Measurements from ENCODE around the gene CSRP1. TPM values are rescaled to one million over a fixed set of nuclear protein-coding genes. Genes with fewer than 3 reads are reported as not detected.

CSRP1 gene
- total RNA-seq, 1 donor from 2014 or later = 6.2 TPM

- Mint-ChIP-seq H3K27me3 (ENCODE audit: unreplicated experiment) (no peaks in the 10 kb centered on the region), H3K27ac (ENCODE audit: unreplicated experiment) (no peak overlapping the region), H3K4me3 (ENCODE audit: unreplicated experiment) (no peak overlapping the region), H3K9me3 (ENCODE audit: unreplicated experiment) (no peaks in the 10 kb centered on the region), H3K36me3 (ENCODE audit: unreplicated experiment) (no peaks in the 10 kb centered on the region), H3K4me1 (ENCODE audit: low read depth, unreplicated experiment) (peaks cover 4% of the 10 kb centered on the region)
- no peak for DNase-seq
- TF ChIP-seq, protein P1, sequence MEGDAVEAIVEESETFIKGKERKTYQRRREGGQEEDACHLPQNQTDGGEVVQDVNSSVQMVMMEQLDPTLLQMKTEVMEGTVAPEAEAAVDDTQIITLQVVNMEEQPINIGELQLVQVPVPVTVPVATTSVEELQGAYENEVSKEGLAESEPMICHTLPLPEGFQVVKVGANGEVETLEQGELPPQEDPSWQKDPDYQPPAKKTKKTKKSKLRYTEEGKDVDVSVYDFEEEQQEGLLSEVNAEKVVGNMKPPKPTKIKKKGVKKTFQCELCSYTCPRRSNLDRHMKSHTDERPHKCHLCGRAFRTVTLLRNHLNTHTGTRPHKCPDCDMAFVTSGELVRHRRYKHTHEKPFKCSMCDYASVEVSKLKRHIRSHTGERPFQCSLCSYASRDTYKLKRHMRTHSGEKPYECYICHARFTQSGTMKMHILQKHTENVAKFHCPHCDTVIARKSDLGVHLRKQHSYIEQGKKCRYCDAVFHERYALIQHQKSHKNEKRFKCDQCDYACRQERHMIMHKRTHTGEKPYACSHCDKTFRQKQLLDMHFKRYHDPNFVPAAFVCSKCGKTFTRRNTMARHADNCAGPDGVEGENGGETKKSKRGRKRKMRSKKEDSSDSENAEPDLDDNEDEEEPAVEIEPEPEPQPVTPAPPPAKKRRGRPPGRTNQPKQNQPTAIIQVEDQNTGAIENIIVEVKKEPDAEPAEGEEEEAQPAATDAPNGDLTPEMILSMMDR (IDR thresholded peaks at IDR 0.05; ENCODE audit: partially characterized antibody, unreplicated experiment) = no peak
Observed at GRCh38 chr1:201516511-201517127, 9.7 kb upstream of the CSRP1 start.

GRCh38 chr1:201515895-201516294 is 9.0 kb upstream of the CSRP1 start:
- H3K27ac Mint-ChIP-seq (ENCODE audit: unreplicated experiment) = no peak overlapping the region
- no peaks in the 10 kb centered on the region for H3K27me3 Mint-ChIP-seq (ENCODE audit: unreplicated experiment)
- peaks cover 1% of the 10 kb centered on the region for H3K9me3 Mint-ChIP-seq (ENCODE audit: unreplicated experiment)
- peaks cover 6% of the 10 kb centered on the region for H3K4me1 Mint-ChIP-seq (ENCODE audit: low read depth, unreplicated experiment)
- TF ChIP-seq, protein P1 (IDR thresholded peaks at IDR 0.05; ENCODE audit: partially characterized antibody, unreplicated experiment) = no peak
- H3K4me3 Mint-ChIP-seq (ENCODE audit: unreplicated experiment) = no peak overlapping the region
- H3K36me3 Mint-ChIP-seq (ENCODE audit: unreplicated experiment) = no peaks in the 10 kb centered on the region
- DNase-seq = no peak

GRCh38 chr1:201515062-201515750 is 8.3 kb upstream of the CSRP1 start:
- Mint-ChIP-seq H3K9me3 (ENCODE audit: unreplicated experiment) (peaks cover 1% of the 10 kb centered on the region), H3K4me3 (ENCODE audit: unreplicated experiment) (no peak overlapping the region), H3K36me3 (ENCODE audit: unreplicated experiment) (no peaks in the 10 kb centered on the region), H3K27ac (ENCODE audit: unreplicated experiment) (no peak overlapping the region), H3K27me3 (ENCODE audit: unreplicated experiment) (no peaks in the 10 kb centered on the region), H3K4me1 (ENCODE audit: low read depth, unreplicated experiment) (peaks cover 6% of the 10 kb centered on the region)
- TF ChIP-seq, protein P1 (IDR thresholded peaks at IDR 0.05; ENCODE audit: partially characterized antibody, unreplicated experiment) = no peak
- DNase-seq = no peak

- H3K27ac Mint-ChIP-seq (ENCODE audit: unreplicated experiment) = no peak overlapping the region
- no peak overlapping the region for H3K4me3 Mint-ChIP-seq (ENCODE audit: unreplicated experiment)
Observed at GRCh38 chr1:201514466-201514865, 7.5 kb upstream of the CSRP1 start.

More at GRCh38 chr1:201514466-201514865, 7.5 kb upstream of the CSRP1 start:
- TF ChIP-seq, protein P1 (IDR thresholded peaks at IDR 0.05; ENCODE audit: partially characterized antibody, unreplicated experiment) = no peak
- DNase-seq = no peak
- Mint-ChIP-seq H3K9me3 (ENCODE audit: unreplicated experiment) (peaks cover 4% of the 10 kb centered on the region), H3K4me1 (ENCODE audit: low read depth, unreplicated experiment) (peaks cover 6% of the 10 kb centered on the region), H3K36me3 (ENCODE audit: unreplicated experiment) (peaks cover 5% of the 10 kb centered on the region), H3K27me3 (ENCODE audit: unreplicated experiment) (peaks cover 3% of the 10 kb centered on the region)

Measured in glutamatergic neuron (in vitro differentiated cells).